Cardiac atrium fibroblast (primary cell): ENCODE results near the gene DLG1. TPM values are rescaled to one million over a fixed set of nuclear protein-coding genes. Genes with fewer than 3 reads are reported as not detected.

ENCODE experiments used
- total RNA-seq: library from RNA; depleted of rRNA; stranded (reverse); fragments of >200 nt; gene quantifications from 2 replicates; pipeline ENCODE4 v1.2.3, GENCODE V29; 2015

Gene DLG1
- 32.9 and 48.4 TPM in 2 replicates for total RNA-seq

DNA sequence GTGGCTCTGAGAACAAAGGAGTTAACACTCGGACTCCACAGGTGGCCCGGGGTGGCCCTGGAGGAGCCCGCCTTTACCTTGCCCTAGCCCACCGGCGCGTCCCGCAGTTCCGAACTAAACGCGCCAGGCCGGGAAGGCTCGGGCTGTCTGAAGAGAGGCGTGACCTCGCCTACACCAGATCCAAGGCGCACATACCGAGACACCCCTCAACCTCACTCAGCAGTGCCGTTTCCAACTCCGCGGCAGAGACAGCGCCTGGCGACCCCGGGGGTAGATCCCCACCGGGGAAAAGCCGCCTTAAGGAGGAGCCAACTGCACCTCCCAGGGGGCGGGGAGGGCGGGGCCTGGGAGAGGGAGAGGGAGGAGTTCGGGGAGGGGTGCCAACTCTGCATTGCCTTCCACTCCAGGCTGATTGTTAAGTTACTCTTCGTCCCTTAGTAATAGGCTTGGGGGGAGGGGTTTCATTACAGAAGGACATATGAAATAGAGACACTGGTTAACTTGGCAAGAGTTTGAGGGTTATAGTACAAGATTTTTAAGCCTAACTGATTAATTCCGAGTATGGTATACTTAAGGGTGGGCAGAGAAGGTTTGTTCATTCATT is at the start of gene DLG1:
Gene DLG1 (minus strand): TSS at position 272 of the 604 bp plus-strand sequence. CDS start 1,408 bp downstream, outside the sequence.

GRCh38 chr3:197029511-197030167 is 268.8 kb downstream of the DLG1 start, which contains the start of gene MELTF:
Gene MELTF (minus strand): TSS chr3:197029817. CDS start chr3:197029702, 115 bp downstream.

